ENCODE data around the gene UQCR10. TPM values are rescaled to one million over a fixed set of nuclear protein-coding genes. Genes with fewer than 3 reads are reported as not detected.

UQCR10 gene
- total RNA-seq: 10 to 100 TPM; 86.4 to 89.5 TPM

DNA sequence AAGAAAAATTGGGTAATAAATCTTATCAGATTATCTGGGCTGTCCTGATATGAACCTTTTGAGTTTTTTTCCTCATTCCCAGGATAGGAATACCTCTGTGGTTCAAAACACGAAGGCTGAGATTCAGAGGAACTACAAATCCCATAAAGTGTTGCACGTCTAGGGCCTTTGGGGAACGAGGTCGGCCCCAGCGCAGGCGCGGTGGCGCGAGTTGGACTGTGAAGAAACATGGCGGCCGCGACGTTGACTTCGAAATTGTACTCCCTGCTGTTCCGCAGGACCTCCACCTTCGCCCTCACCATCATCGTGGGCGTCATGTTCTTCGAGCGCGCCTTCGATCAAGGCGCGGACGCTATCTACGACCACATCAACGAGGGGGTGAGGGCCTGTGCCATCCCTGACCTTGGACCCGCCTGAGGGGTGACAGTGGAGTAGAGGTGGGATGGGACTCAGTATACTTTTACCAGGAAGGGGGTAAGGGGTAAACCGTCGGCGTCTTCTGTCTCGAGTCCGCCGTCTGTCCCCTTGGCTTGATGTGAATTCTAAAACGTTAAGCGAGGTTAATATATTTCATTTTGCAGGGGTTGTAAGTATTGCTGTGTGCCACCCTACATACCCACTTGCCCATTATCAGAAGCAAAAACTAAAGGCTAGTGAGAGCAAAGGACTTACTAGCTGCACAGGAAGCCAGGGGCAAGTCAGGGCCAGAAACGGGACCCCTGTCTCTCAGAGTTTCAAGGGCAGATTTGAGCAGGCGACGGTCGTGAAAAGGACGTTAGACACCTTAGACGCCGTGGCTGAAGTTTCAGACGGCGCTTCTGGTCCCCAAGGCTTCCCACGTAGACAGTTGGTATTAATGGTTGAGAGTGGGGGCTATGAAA, at the start of gene UQCR10:
UQCR10 (plus strand) TSS at position 199 of the 881 bp plus-strand sequence; CDS start at position 229, 30 bp downstream.
- peak within 1 kb of the TSS; percentile 79 for H3K27ac Mint-ChIP-seq
- H3K9me3 Mint-ChIP-seq: no peaks in the 10 kb centered on the region
- ChIA-PET POLR2A (interaction anchor here (0.8 to 2.0 kb wide), 7 partner anchors 8 to 163 kb away, joined by 3 to 20 read pairs (median 6); partner anchors contain the start of gene ASCC2), CTCF (interaction anchor here (0.9 to 1.2 kb wide), 2 partner anchors 142 to 321 kb away, joined by 4 to 5 read pairs; no protein-coding TSS in a partner anchor)
- H3K36me3 Mint-ChIP-seq (ENCODE audit: low read depth): peaks cover 27% of the 10 kb centered on the region
- peak within 1 kb of the TSS; percentile 93 for H3K4me3 Mint-ChIP-seq
- H3K27me3 Mint-ChIP-seq: no peaks in the 10 kb centered on the region
- DNase-seq: peak; percentile 93
- H3K4me1 Mint-ChIP-seq: peaks cover 37% of the 10 kb centered on the region

DNA sequence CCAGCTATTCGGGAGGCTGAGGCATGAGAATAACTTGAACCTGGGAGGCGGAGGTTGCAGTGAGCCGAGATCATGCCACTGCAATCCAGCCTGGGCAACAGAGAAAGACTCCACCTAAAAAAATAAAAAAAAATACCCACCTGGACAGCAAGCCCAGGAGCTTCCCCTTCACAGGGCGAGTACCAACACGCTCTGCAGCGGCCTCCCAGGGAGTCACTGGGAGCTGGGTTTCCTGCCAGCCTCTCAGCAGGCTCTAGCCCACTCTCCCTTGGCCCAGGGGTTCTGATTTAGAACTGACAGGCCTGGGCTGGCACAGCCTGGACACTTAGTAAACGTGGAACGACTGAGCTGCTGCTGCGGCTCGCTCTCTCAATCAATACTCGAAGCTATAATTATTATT, 49.4 kb upstream of the UQCR10 start:
- Mint-ChIP-seq H3K4me1 (no peaks in the 10 kb centered on the region), H3K27ac (no peak overlapping the region), H3K4me3 (no peak overlapping the region), H3K27me3 (peaks cover 36% of the 10 kb centered on the region), H3K9me3 (no peaks in the 10 kb centered on the region), H3K36me3 (ENCODE audit: low read depth) (no peaks in the 10 kb centered on the region)
- POLR2A ChIA-PET: no interaction called here
- no peak for DNase-seq
- CTCF ChIA-PET: interaction anchor here (1.7 kb wide), 1 partner anchor 16 kb away, joined by 4 read pairs; no protein-coding TSS in a partner anchor

- no peak for DNase-seq
- ChIA-PET POLR2A (no interaction called here), CTCF (no interaction called here)
- H3K27me3 Mint-ChIP-seq: peaks cover 36% of the 10 kb centered on the region
- H3K4me1 Mint-ChIP-seq: no peaks in the 10 kb centered on the region
- H3K36me3 Mint-ChIP-seq (ENCODE audit: low read depth): no peaks in the 10 kb centered on the region
- H3K27ac Mint-ChIP-seq: no peak overlapping the region
- no peaks in the 10 kb centered on the region for H3K9me3 Mint-ChIP-seq
- no peak overlapping the region for H3K4me3 Mint-ChIP-seq
Measured at GRCh38 chr22:29718949-29719898, 47.9 kb upstream of the UQCR10 start.

DNA sequence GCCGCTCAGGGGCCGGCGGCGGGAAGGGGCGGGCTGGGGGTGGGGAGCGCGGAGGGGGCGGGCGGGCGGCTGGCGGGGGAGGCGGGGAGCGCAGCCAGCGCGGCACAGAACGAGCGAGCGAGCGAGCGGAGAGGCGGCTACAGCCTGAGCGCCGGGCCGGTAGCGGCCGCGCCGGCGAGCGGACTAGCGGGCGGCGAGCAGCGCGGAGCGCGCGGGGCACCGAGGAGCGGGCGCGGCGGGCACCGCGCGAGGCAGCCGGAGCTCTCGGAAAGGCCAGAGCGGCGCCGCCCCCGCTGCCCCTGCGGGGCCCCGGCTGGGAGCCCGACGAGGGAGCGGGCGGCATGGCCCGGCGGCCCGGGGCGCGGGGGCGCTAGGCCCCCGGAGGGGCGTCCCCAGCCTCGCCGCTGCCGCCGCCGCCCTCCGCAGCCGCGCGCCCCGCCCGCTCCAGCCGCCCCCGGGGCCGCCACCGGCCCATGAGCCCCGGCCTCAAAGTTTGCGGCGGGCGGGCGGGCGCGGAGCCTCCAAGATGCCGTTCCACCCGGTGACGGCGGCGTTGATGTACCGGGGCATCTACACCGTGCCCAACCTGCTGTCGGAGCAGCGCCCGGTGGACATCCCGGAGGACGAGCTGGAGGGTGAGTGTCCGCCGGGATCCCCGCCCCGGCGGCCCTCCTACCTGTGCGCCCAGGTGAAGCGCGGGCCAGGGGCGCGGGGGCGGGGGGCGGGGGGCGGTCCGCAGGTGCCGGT, 47.1 kb upstream of the UQCR10 start, which contains the start of gene CABP7:
CABP7 (plus strand) TSS at position 105 of the 747 bp plus-strand sequence; CDS start at position 527, 422 bp downstream.
- H3K27me3 Mint-ChIP-seq: peaks cover 34% of the 10 kb centered on the region
- ChIA-PET POLR2A (no interaction called here), CTCF (no interaction called here)
- H3K9me3 Mint-ChIP-seq: no peaks in the 10 kb centered on the region
- no peak within 1 kb of the TSS for H3K4me3 Mint-ChIP-seq
- no peak for DNase-seq
- H3K27ac Mint-ChIP-seq: no peak within 1 kb of the TSS
- no peaks in the 10 kb centered on the region for H3K36me3 Mint-ChIP-seq (ENCODE audit: low read depth)
- H3K4me1 Mint-ChIP-seq: no peaks in the 10 kb centered on the region

GRCh38 chr22:29720811-29721323, 46.3 kb upstream of the UQCR10 start:
- H3K27ac Mint-ChIP-seq: no peak overlapping the region
- CTCF ChIA-PET: no interaction called here
- peaks cover 34% of the 10 kb centered on the region for H3K27me3 Mint-ChIP-seq
- H3K4me1 Mint-ChIP-seq: no peaks in the 10 kb centered on the region
- DNase-seq: no peak
- H3K9me3 Mint-ChIP-seq: no peaks in the 10 kb centered on the region
- H3K4me3 Mint-ChIP-seq: no peak overlapping the region
- POLR2A ChIA-PET: no interaction called here
- no peaks in the 10 kb centered on the region for H3K36me3 Mint-ChIP-seq (ENCODE audit: low read depth)

DNA sequence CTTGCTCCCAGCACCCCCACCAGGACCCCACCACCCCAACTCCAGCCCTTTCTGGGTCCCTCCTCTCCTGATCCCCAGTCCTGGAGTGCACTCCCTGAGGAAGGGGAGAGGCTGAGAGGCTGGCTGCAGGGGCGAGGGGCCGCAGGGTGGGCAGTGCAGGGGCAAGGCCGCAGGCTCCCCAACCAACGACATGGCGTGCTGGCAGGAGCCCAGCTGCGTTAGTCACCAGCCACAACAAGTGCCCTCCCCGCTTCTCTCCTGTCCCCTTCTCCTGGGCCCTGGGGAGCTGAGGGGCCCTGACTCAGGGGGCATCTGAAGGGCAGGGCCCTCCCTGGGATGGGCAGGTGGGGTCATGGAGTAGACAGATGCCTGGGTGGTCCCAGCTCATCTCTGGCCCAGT, 45.0 kb upstream of the UQCR10 start:
- H3K4me1 Mint-ChIP-seq: no peaks in the 10 kb centered on the region
- H3K27ac Mint-ChIP-seq: no peak overlapping the region
- peaks cover 28% of the 10 kb centered on the region for H3K27me3 Mint-ChIP-seq
- no peak overlapping the region for H3K4me3 Mint-ChIP-seq
- no peaks in the 10 kb centered on the region for H3K9me3 Mint-ChIP-seq
- POLR2A ChIA-PET: no interaction called here
- no peak for DNase-seq
- CTCF ChIA-PET: no interaction called here
- no peaks in the 10 kb centered on the region for H3K36me3 Mint-ChIP-seq (ENCODE audit: low read depth)

DNA sequence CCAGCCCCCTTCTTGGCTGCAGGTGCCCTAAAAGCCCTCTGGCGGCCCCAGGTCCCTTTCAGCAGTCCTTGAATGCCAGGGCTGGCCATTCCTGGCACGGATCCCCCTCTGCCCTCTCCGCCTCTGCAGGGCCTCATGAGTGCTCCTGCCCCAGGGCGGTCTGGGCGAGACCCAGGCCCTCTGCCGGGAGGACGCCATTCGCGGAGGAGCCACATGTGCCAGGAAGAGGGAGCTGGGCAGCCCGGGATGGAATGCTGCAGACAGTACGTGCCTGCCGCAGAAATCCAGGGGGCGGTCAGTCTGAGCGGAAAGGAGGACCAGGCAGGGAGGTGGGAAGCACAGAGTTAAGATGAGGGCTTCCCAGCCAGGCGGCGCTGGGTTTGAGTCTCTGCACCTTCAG, 44.6 kb upstream of the UQCR10 start:
- DNase-seq: no peak
- no peak overlapping the region for H3K4me3 Mint-ChIP-seq
- H3K9me3 Mint-ChIP-seq: no peaks in the 10 kb centered on the region
- ChIA-PET POLR2A (no interaction called here), CTCF (no interaction called here)
- H3K27ac Mint-ChIP-seq: no peak overlapping the region
- H3K4me1 Mint-ChIP-seq: no peaks in the 10 kb centered on the region
- no peaks in the 10 kb centered on the region for H3K36me3 Mint-ChIP-seq (ENCODE audit: low read depth)
- peaks cover 26% of the 10 kb centered on the region for H3K27me3 Mint-ChIP-seq

DNA sequence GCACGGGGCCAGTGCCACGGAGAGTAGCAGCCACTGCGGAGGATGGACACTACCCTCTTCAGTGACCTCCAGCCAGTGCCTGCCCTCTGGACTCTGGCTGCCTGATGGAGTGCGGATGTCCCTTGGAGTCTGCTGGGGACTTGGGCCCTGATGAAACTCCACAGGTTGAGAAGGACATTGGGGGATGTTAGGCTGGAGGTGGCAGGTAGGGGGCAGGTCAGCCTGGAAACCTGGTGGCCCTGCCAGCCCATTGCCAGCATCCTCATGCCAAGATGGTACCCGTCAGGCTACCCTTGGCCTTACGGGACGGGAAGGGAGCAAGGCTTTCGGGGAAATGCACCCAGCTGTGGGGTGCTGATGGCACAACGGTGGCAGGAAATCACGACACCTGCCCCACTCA, 43.4 kb upstream of the UQCR10 start:
- Mint-ChIP-seq H3K27ac (no peak overlapping the region), H3K9me3 (no peaks in the 10 kb centered on the region), H3K36me3 (ENCODE audit: low read depth) (no peaks in the 10 kb centered on the region), H3K4me1 (no peaks in the 10 kb centered on the region), H3K27me3 (peaks cover 18% of the 10 kb centered on the region), H3K4me3 (no peak overlapping the region)
- ChIA-PET POLR2A (no interaction called here), CTCF (interaction anchor here (1.0 kb wide), 1 partner anchor 365 kb away, joined by 4 read pairs; no protein-coding TSS in a partner anchor)
- no peak for DNase-seq

DNA sequence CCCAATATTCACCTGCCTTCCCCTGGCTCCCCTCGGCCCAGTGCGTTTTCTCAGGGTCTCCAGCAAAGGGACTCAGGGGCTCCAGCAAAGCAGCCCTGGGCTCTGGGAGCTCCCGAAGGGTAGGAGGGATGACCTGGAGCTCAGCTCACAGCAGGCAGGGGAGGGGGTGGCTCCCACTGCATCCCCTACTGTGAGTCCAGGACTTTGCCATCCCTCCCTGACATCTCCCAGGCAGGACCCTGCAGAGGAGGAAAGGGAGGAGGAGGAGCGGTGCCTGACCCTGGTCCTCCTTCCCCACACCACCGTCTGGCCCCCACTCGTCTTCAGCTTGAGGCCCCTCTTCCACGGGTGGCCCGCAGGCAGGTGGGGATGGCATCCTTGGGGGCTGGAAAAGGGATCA, 42.3 kb upstream of the UQCR10 start:
- Mint-ChIP-seq H3K4me1 (no peaks in the 10 kb centered on the region), H3K9me3 (no peaks in the 10 kb centered on the region), H3K36me3 (ENCODE audit: low read depth) (no peaks in the 10 kb centered on the region), H3K27ac (no peak overlapping the region), H3K27me3 (peaks cover 9% of the 10 kb centered on the region), H3K4me3 (no peak overlapping the region)
- ChIA-PET CTCF (interaction anchor here (0.6 kb wide), 1 partner anchor 355 kb away, joined by 4 read pairs; no protein-coding TSS in a partner anchor), POLR2A (no interaction called here)
- no peak for DNase-seq

GRCh38 chr22:29726106-29726505, 41.1 kb upstream of the UQCR10 start:
- no peak for DNase-seq
- POLR2A ChIA-PET: no interaction called here
- Mint-ChIP-seq H3K4me1 (no peaks in the 10 kb centered on the region), H3K9me3 (no peaks in the 10 kb centered on the region), H3K4me3 (no peak overlapping the region), H3K36me3 (ENCODE audit: low read depth) (no peaks in the 10 kb centered on the region), H3K27me3 (peaks cover 9% of the 10 kb centered on the region), H3K27ac (no peak overlapping the region)
- CTCF ChIA-PET: no interaction called here

- DNase-seq: no peak
- H3K36me3 Mint-ChIP-seq (ENCODE audit: low read depth): no peaks in the 10 kb centered on the region
- H3K27ac Mint-ChIP-seq: no peak overlapping the region
- POLR2A ChIA-PET: no interaction called here
- H3K4me3 Mint-ChIP-seq: no peak overlapping the region
- H3K27me3 Mint-ChIP-seq: peaks cover 5% of the 10 kb centered on the region
- no peaks in the 10 kb centered on the region for H3K9me3 Mint-ChIP-seq
- CTCF ChIA-PET: no interaction called here
- H3K4me1 Mint-ChIP-seq: no peaks in the 10 kb centered on the region
Measured at GRCh38 chr22:29726512-29727130, 40.5 kb upstream of the UQCR10 start.

DNA sequence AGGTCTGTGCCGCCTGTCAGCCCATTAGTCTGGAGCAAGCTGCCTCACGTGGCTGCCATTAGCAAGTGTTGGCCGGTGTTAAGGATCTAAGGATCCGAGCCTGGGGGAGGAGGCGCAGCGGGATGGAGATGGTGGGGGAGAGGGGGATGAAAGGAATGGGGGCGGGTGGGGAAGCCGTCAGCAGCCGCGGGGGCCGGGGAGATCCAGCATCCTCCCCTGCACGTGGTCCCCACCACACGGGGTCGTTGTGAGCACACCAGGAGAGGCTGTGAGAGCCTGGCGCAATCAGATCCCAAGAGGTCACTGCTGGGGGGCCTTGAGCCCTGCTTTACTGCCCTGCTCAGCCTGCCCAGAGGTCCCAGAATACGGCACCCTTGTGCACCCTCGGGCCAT, 40.0 kb upstream of the UQCR10 start:
- H3K27ac Mint-ChIP-seq: no peak overlapping the region
- no peaks in the 10 kb centered on the region for H3K4me1 Mint-ChIP-seq
- DNase-seq: peak; percentile 32
- no peaks in the 10 kb centered on the region for H3K9me3 Mint-ChIP-seq
- POLR2A ChIA-PET: no interaction called here
- H3K36me3 Mint-ChIP-seq (ENCODE audit: low read depth): no peaks in the 10 kb centered on the region
- H3K4me3 Mint-ChIP-seq: no peak overlapping the region
- H3K27me3 Mint-ChIP-seq: peaks cover 2% of the 10 kb centered on the region
- CTCF ChIA-PET: interaction anchor here (1.0 kb wide), 1 partner anchor 278 kb away, joined by 4 read pairs; no protein-coding TSS in a partner anchor

All from activated CD4-positive, alpha-beta memory T cell treated with anti-CD3 and anti-CD28 coated beads, Interleukin-2, amount 10 ng/mL, durations not matched to agents 7 days and 5 days (primary cell).